Lower leg skin (tissue), 4 donors: ENCODE results near the gene SVBP. TPM values are rescaled to one million over a fixed set of nuclear protein-coding genes. Genes with fewer than 3 reads are reported as not detected.
"Not testable (repeated sequence)": the region's sequence is repeated elsewhere in the genome, so short reads cannot be mapped to it uniquely, and the experiment has no call there.

ENCODE experiments used
- DNase-seq, 2 donors: peaks; one replicate each; pipeline ENCODE4 v3.0.0-alpha.2; 2019; ENCODE audit warnings: low spot score in 2 of 2
- H3K4me3 ChIP-seq: fragments of 200-600 bp; sonication (generic); 2 replicates; pipeline ENCODE4 v1.5.1; 2017; ENCODE audit warnings: mild to moderate bottlenecking, low read depth; ENCODE audit not compliant: poor library complexity, severe bottlenecking
- POLR2A ChIP-seq, 2 donors: fragments of 450-650 bp; IDR thresholded peaks; one replicate each; pipeline ENCODE4 v1.6.1; 2016 to 2017; ENCODE audit warnings: antibody characterized with exemption in 2 of 2, mild to moderate bottlenecking in 1 of 2, moderate library complexity in 1 of 2
- WGBS, 2 donors: methylation state at CpG; one replicate each; pipeline ENCODE4 v1.1.5; 2018; 5-methylcytosine and 5-hydroxymethylcytosine counted together
- intact Hi-C: fragments of 100-400 bp; cut with DNase I; formaldehyde crosslinking; loops from one replicate; pipeline ENCODE4 v1.15.0; 2023; ENCODE audit warnings: low total_unique reads
- total RNA-seq, 4 donors: library from RNA; depleted of rRNA; stranded (reverse); fragments of >200 nt; gene quantifications; one replicate each; pipeline ENCODE4 v1.1.0, GENCODE V29; 2016
- TF ChIP-seq, protein P1 (sequence below), 3 donors: fragments of 450-650 bp; IDR thresholded peaks; one replicate each; pipeline ENCODE4 v1.5.1; 2016; ENCODE audit warnings: antibody characterized with exemption in 3 of 3, mild to moderate bottlenecking in 3 of 3, moderate library complexity in 2 of 3

The SVBP gene
- total RNA-seq, 4 donors from 2014 or later = 11.2 to 18.1 (median 14.1) TPM

DNA sequence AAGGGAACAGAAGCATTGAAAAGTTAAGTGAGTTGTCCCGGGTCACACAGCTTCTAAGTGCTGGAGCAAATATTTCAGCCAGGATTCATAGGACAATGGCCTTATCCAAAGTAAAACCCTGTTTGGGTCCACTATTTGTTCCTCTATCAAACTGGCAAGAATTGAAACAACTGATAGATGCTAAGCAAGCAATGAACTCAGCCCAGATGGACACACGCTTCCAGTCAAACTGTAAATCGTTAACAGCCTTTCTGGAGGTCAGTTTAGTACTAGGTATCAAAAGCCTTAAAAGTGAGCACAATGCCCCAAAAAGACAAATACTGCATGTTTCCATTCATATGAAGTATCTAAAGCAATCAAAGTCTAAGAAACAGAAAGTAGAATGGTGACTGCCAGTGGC, 779 bp upstream of the SVBP start:
- intact Hi-C loops = no loop called here
- TF ChIP-seq, protein P1, sequence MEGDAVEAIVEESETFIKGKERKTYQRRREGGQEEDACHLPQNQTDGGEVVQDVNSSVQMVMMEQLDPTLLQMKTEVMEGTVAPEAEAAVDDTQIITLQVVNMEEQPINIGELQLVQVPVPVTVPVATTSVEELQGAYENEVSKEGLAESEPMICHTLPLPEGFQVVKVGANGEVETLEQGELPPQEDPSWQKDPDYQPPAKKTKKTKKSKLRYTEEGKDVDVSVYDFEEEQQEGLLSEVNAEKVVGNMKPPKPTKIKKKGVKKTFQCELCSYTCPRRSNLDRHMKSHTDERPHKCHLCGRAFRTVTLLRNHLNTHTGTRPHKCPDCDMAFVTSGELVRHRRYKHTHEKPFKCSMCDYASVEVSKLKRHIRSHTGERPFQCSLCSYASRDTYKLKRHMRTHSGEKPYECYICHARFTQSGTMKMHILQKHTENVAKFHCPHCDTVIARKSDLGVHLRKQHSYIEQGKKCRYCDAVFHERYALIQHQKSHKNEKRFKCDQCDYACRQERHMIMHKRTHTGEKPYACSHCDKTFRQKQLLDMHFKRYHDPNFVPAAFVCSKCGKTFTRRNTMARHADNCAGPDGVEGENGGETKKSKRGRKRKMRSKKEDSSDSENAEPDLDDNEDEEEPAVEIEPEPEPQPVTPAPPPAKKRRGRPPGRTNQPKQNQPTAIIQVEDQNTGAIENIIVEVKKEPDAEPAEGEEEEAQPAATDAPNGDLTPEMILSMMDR (IDR thresholded peaks at IDR 0.05) = no peak
- TF ChIP-seq POLR2A (IDR thresholded peaks at IDR 0.05) = no peak
- H3K4me3 ChIP-seq = no peak overlapping the region
- DNase-seq = no peak
- WGBS, 2 donors = 96 to 97% methylated on average over 3 of the region's 3 CpGs

DNA sequence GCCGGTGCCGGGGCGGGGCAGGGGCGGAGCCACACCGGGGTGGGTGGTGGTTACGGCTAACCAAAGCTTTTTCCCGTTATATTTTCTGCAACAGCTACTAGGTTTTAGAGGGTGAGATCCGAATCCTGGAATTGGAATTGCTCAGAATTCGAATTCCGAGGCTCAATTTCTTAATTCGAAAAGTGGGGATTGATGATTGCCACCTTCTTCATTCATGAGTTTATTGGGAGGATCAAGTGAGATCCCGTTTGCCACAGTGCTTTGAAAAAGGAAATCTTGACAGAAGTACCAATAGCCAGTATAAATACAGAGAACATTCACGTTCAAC, 207 bp upstream of the SVBP start:
- no peak overlapping the region for H3K4me3 ChIP-seq
- WGBS, 2 donors = 1% methylated on average over 10 to 13 of the region's 13 CpGs
- TF ChIP-seq POLR2A (IDR thresholded peaks at IDR 0.05) = no peak
- TF ChIP-seq, protein P1 (IDR thresholded peaks at IDR 0.05) = no peak
- no peak for DNase-seq
- intact Hi-C loops = no loop called here

DNA sequence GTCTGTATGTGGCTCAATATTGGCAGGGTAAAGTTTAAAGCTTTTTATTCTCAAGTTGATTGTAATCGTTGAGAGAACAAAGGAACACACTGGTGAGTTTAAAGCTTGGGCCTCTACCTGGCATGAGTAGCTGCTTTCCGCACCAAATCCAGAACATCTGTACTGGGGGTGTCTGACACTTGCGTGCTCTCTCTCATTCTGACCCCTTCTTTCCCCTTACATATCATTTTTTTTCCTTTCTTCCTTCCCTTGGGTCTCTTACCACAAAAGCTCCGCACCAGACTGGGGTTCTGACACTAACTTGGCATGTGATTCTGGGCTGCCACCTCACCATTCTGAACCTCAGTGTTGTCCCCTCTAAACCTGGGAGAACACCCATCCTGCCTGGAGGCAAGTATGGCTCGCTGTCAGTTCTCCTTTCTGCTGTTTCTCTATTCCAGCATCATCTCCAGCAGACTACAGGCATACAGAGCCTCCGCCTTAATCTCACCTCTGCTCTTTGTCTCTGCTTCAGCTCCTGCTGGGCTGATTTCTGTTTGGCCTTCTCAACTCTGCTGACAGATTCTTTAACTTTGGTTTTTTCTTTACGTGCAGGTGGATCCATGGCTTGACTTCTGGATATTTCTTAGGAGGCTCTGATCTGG, 1.1 kb downstream of the SVBP start:
- DNase-seq = no peak
- H3K4me3 ChIP-seq = peak overlapping the region; percentile 53
- intact Hi-C loops = no loop called here
- WGBS, 2 donors = 24% methylated on average over 7 of the region's 7 CpGs
- no peak for TF ChIP-seq POLR2A (IDR thresholded peaks at IDR 0.05)
- TF ChIP-seq, protein P1 (IDR thresholded peaks at IDR 0.05) = no peak

DNA sequence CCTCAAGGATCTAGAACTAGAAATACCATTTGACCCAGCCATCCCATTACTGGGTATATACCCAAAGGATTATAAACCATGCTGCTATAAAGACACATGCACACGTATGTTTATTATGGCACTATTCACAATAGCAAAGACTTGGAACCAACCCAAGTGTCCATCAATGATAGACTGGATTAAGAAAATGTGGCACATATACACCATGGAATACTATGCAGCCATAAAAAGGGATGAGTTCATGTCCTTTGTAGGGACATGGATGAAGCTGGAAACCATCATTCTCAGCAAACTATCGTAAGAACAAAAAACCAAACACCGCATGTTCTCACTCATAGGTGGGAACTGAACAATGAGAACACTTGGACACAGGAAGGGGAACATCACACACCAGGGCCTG, 2.4 kb downstream of the SVBP start:
- H3K4me3 ChIP-seq, DNase-seq, intact Hi-C loops: not testable (repeated sequence)
- WGBS, 2 donors = 95 to 100% methylated on average over 3 of the region's 3 CpGs

DNA sequence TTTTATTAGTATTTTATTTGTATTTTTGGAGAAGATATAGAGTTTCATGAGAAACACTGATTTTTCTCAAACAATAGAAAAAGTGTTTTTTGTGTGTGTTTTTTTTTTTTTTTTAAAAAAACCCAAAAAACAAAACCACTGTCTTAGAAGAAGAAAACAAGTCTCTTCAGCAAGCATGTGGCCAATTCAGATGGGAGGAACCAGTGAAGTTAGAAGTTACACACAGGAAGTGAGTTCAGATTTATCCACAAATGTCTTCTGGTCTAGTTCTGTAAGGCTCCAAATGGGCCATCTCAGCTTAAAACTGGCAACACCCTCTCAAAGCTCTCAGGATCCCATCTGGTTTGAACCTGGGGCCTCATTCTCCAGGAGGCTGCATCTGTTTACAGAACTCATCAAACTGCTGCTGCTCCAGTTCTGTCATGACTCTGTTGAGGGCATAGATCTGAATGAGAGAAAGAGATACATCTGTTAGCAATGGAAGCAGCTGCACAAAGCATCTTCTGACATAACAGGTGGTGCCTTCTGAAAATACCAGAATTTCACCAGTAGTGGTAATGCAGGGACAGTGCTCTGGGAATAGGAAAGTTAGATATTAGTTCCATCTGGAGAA, 10.0 kb downstream of the SVBP start:
- no peak for DNase-seq
- TF ChIP-seq POLR2A (IDR thresholded peaks at IDR 0.05) = no peak
- TF ChIP-seq, protein P1 (IDR thresholded peaks at IDR 0.05) = no peak
- H3K4me3 ChIP-seq = no peak overlapping the region
- intact Hi-C loops = no loop called here

DNA sequence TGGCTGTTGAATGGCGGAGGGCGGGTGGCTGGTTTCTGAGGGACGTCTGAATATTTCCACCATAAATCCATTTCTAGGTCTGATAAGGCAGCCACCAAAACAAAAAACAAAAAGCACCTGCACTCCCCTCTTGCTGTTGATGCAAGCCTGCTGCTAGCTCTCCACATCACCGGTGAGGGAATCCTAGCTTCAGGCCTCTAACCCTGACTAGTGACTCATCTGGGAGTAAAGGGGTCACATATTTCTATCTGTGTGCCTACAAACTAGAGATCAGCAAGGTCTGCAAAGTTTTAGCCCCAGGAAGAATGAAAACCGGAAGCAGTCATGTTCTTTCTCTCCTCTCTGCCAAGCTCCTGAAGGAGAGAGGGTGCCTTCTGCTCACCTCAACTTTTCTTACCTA, 10.6 kb downstream of the SVBP start:
- DNase-seq = no peak
- no peak overlapping the region for H3K4me3 ChIP-seq
- intact Hi-C loops = no loop called here
- TF ChIP-seq POLR2A (IDR thresholded peaks at IDR 0.05) = no peak
- TF ChIP-seq, protein P1 (IDR thresholded peaks at IDR 0.05) = no peak
- WGBS, 2 donors = 86 to 87% methylated on average over 5 of the region's 5 CpGs
